NCI-H524 treated with DMSO at 0.1 percent for 48 hours (cell line): ENCODE results near the gene SLC7A4.

Experiments
- DNase-seq: peaks from one replicate; lab custom pipeline; 2025; lab: John Stamatoyannopoulos, UW

SLC7A4 gene

GRCh38 chr22:20998411-20999336, 33.7 kb downstream of the SLC7A4 start:
- DNase-seq, result no peak

GRCh38 chr22:20997536-20998257, 34.7 kb downstream of the SLC7A4 start:
- DNase-seq, result no peak

- no peak for DNase-seq
Measured at GRCh38 chr22:20996598-20997535, 35.5 kb downstream of the SLC7A4 start.

GRCh38 chr22:20996031-20996410, 36.3 kb downstream of the SLC7A4 start:
- no peak for DNase-seq

- no peak for DNase-seq
Measured at GRCh38 chr22:20995329-20996030, 36.9 kb downstream of the SLC7A4 start.

- no peak for DNase-seq
Measured at GRCh38 chr22:20994902-20995241, 37.5 kb downstream of the SLC7A4 start.

GRCh38 chr22:20994128-20994901, 38.0 kb downstream of the SLC7A4 start:
- no peak for DNase-seq

- DNase-seq, result no peak
Measured at GRCh38 chr22:20993304-20994127, 38.8 kb downstream of the SLC7A4 start.

- no peak for DNase-seq
Measured at GRCh38 chr22:20992456-20993303, 39.7 kb downstream of the SLC7A4 start.

GRCh38 chr22:20992056-20992442, 40.3 kb downstream of the SLC7A4 start:
- no peak for DNase-seq

- DNase-seq, result no peak
Measured at GRCh38 chr22:20991252-20992055, 40.9 kb downstream of the SLC7A4 start.

GRCh38 chr22:20990184-20991180, 41.9 kb downstream of the SLC7A4 start:
- no peak for DNase-seq

GRCh38 chr22:20989323-20990138, 42.8 kb downstream of the SLC7A4 start:
- no peak for DNase-seq

GRCh38 chr22:20988573-20989322, 43.6 kb downstream of the SLC7A4 start:
- DNase-seq, result no peak

- DNase-seq, result no peak
Measured at GRCh38 chr22:20987375-20987774, 45.0 kb downstream of the SLC7A4 start.
